Measurements from ENCODE around the gene KCNAB2. TPM values are rescaled to one million over a fixed set of nuclear protein-coding genes. Genes with fewer than 3 reads are reported as not detected.

The KCNAB2 gene
- total and polyA plus RNA-seq, 2 experiments from 2014 or later: 3.1 to 3.5 TPM

DNA sequence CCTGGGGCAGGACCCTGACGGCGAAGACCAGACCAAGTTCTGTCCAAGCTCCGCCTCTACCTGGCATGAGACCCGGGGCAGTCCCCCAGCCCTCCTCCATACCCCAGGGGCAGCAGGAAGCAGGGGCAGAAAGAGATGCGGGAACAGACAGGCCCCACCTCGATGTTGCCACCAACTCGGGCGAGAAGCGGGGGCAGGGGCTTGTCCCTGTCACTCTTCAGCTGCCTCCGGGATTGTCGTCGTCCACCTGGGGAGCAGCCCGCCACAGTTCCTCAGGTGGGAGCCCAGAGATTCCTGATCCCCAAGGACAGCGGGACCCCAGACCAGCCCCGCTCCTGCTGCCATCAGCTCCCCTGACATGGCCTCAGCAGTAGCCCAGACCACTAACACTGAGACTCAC lies 79.7 kb downstream of the KCNAB2 start:
- H3K27me3 ChIP-seq: no peaks in the 10 kb centered on the region
- no peak overlapping the region for H3K27ac ChIP-seq
- DNase-seq (ENCODE audit: low spot score): no peak
- 88% methylated on average over 15 of the region's 15 CpGs for WGBS (ENCODE audit: low lambda C conversion rate, missing lambda C conversion rate)
- TF ChIP-seq EZH2phosphoT487 (IDR thresholded peaks at IDR 0.05; ENCODE audit: low read depth, severe bottlenecking, unreplicated experiment): no peak
- TF ChIP-seq, protein P1, sequence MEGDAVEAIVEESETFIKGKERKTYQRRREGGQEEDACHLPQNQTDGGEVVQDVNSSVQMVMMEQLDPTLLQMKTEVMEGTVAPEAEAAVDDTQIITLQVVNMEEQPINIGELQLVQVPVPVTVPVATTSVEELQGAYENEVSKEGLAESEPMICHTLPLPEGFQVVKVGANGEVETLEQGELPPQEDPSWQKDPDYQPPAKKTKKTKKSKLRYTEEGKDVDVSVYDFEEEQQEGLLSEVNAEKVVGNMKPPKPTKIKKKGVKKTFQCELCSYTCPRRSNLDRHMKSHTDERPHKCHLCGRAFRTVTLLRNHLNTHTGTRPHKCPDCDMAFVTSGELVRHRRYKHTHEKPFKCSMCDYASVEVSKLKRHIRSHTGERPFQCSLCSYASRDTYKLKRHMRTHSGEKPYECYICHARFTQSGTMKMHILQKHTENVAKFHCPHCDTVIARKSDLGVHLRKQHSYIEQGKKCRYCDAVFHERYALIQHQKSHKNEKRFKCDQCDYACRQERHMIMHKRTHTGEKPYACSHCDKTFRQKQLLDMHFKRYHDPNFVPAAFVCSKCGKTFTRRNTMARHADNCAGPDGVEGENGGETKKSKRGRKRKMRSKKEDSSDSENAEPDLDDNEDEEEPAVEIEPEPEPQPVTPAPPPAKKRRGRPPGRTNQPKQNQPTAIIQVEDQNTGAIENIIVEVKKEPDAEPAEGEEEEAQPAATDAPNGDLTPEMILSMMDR (IDR thresholded peaks at IDR 0.05; ENCODE audit: poor library complexity): no peak
- TF ChIP-seq EZH2 (IDR thresholded peaks at IDR 0.05; ENCODE audit: borderline replicate concordance): no peak
- H3K9me2 ChIP-seq (replicated peaks; ENCODE audit: insufficient read depth): no peaks in the 10 kb centered on the region
- no peak overlapping the region for H3K4me2 ChIP-seq
- H3K4me1 ChIP-seq (ENCODE audit: insufficient read depth): no peaks in the 10 kb centered on the region
- no peak overlapping the region for H2AFZ ChIP-seq
- no peaks in the 10 kb centered on the region for H3K9me3 ChIP-seq (ENCODE audit: low read depth)
- H3K4me3 ChIP-seq: no peak overlapping the region
- no peaks in the 10 kb centered on the region for H4K20me1 ChIP-seq (ENCODE audit: insufficient read depth, poor library complexity, severe bottlenecking)
- no peaks in the 10 kb centered on the region for H3K36me3 ChIP-seq (replicated peaks; ENCODE audit: insufficient read depth, low read depth)
- no peaks in the 10 kb centered on the region for H3K79me2 ChIP-seq

DNA sequence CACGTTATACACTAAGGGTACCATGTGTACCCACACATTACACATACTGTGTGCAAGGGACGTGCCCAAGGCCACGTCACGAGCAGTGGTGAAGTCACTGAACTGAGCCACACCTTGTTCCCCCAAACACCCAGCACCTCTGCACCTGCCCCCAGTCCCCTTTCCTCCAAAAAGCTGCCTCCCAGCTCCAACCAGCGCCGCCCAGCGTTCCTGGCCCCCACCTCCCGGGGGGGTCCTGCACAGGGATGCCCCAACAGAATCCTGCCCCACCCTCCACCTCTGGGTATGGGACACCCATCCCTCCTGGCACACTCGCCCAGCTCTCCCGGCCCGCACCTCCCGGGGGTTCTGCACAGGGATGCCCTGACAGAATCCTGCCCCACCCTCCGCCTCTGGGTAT lies 80.3 kb downstream of the KCNAB2 start:
- H3K4me3 ChIP-seq: no peak overlapping the region
- H3K4me1 ChIP-seq (ENCODE audit: insufficient read depth): no peaks in the 10 kb centered on the region
- H2AFZ ChIP-seq: no peak overlapping the region
- H3K27me3 ChIP-seq: no peaks in the 10 kb centered on the region
- H3K4me2 ChIP-seq: no peak overlapping the region
- no peaks in the 10 kb centered on the region for H3K36me3 ChIP-seq (replicated peaks; ENCODE audit: insufficient read depth, low read depth)
- H3K9me3 ChIP-seq (ENCODE audit: low read depth): no peaks in the 10 kb centered on the region
- no peaks in the 10 kb centered on the region for H3K9me2 ChIP-seq (replicated peaks; ENCODE audit: insufficient read depth)
- TF ChIP-seq, protein P1 (IDR thresholded peaks at IDR 0.05; ENCODE audit: poor library complexity): no peak
- no peak for TF ChIP-seq EZH2phosphoT487 (IDR thresholded peaks at IDR 0.05; ENCODE audit: low read depth, severe bottlenecking, unreplicated experiment)
- no peak for TF ChIP-seq EZH2 (IDR thresholded peaks at IDR 0.05; ENCODE audit: borderline replicate concordance)
- whole genome bisulfite sequencing (ENCODE audit: low lambda C conversion rate, missing lambda C conversion rate): 93% methylated on average over 5 of the region's 13 CpGs
- H4K20me1 ChIP-seq (ENCODE audit: insufficient read depth, poor library complexity, severe bottlenecking): no peaks in the 10 kb centered on the region
- DNase-seq (ENCODE audit: low spot score): no peak
- no peaks in the 10 kb centered on the region for H3K79me2 ChIP-seq
- no peak overlapping the region for H3K27ac ChIP-seq

DNA sequence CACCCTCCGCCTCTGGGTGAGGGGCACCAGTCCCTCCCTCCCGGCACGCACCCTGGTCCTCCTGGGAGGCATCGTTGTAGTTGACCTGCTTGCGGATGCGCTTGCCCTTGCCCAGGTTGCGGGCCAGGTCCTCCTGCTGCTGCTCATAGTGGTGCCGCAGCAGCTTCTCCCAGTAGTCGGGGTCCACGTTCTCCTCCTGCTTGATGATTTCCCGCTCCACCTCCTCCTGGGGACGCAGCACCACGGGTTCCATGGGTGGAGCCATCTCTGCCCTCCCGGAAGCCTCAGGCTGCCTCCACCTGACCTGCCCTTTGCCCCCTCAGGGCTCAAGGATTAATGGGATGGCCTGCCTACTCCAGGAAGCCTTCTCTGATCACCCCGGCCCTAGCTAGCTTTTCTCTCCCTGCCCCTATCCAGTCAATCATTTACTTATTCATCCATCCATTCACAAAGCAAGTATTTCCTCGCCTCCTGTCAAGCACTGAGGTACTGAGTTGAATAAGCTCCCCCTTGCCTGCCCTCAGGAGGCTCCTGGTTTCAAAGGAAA lies 80.9 kb downstream of the KCNAB2 start:
- no peaks in the 10 kb centered on the region for H3K79me2 ChIP-seq
- H3K27me3 ChIP-seq: no peaks in the 10 kb centered on the region
- H3K27ac ChIP-seq: no peak overlapping the region
- no peaks in the 10 kb centered on the region for H3K9me3 ChIP-seq (ENCODE audit: low read depth)
- no peak overlapping the region for H3K4me2 ChIP-seq
- no peak for DNase-seq (ENCODE audit: low spot score)
- H4K20me1 ChIP-seq (ENCODE audit: insufficient read depth, poor library complexity, severe bottlenecking): no peaks in the 10 kb centered on the region
- H3K4me3 ChIP-seq: no peak overlapping the region
- no peaks in the 10 kb centered on the region for H3K9me2 ChIP-seq (replicated peaks; ENCODE audit: insufficient read depth)
- H3K4me1 ChIP-seq (ENCODE audit: insufficient read depth): no peaks in the 10 kb centered on the region
- WGBS (ENCODE audit: low lambda C conversion rate, missing lambda C conversion rate): 86% methylated on average over 16 of the region's 16 CpGs
- no peaks in the 10 kb centered on the region for H3K36me3 ChIP-seq (replicated peaks; ENCODE audit: insufficient read depth, low read depth)
- TF ChIP-seq EZH2 (IDR thresholded peaks at IDR 0.05; ENCODE audit: borderline replicate concordance): no peak
- no peak for TF ChIP-seq EZH2phosphoT487 (IDR thresholded peaks at IDR 0.05; ENCODE audit: low read depth, severe bottlenecking, unreplicated experiment)
- TF ChIP-seq, protein P1 (IDR thresholded peaks at IDR 0.05; ENCODE audit: poor library complexity): no peak
- H2AFZ ChIP-seq: no peak overlapping the region

Measured in hepatocyte (in vitro differentiated cells).